T-helper 22 cell (primary cell): ENCODE data around the gene STX8.
"Not testable (repeated sequence)": the region's sequence is repeated elsewhere in the genome, so short reads cannot be mapped to it uniquely, and the experiment has no call there.

ENCODE experiments used
- DNase-seq: peaks from one replicate; pipeline ENCODE4 v3.0.0-alpha.2; 2020; ENCODE audit warnings: low read depth

STX8 gene

GRCh38 chr17:9386401-9386800 lies 189.2 kb downstream of the STX8 start:
- no peak for DNase-seq

GRCh38 chr17:9383826-9384225 lies 191.8 kb downstream of the STX8 start:
- DNase-seq = no peak

DNA sequence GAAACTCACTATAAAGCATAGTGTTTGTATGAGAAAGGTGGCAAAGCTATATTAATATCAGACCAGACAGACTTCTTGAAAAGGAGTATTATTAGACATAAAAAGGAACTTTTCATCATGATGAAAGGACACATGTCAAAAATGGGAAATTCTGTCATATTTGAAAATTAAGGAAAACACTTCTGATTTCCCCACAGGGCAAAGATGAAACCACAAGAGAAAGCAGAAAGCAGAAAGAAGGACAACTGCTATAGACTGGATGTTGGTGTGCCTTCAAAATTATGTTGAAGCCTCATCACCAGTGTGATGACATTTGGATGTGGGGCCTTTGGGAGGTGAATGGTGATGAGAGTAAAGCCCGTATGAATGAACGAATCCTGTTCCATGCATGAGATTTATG lies 193.0 kb downstream of the STX8 start:
- no peak for DNase-seq

DNA sequence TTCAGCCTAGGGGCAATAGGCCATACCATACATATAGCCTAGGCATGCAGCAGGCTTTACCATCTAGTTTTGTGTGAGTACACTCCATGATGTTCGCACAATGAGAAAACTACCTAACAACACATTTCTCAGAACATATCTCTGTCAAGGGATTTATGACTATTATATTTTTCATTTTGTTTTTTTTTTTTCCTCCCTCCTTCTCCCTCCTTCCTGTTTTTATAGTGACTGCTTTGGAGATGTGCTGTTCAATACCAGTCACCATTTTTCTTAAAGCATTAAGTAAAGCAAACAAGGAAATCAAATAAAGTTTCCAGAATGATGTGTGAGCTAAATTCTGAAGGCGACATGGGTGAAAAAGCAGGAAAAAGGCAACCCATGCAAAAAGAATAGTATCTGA lies 194.6 kb downstream of the STX8 start:
- DNase-seq = no peak

GRCh38 chr17:9380361-9380760 lies 195.3 kb downstream of the STX8 start:
- DNase-seq = no peak

- DNase-seq = not testable (repeated sequence)
Observed at GRCh38 chr17:9376177-9376576, 199.4 kb downstream of the STX8 start.

GRCh38 chr17:9371019-9371418 lies 204.6 kb downstream of the STX8 start:
- DNase-seq = no peak

DNA sequence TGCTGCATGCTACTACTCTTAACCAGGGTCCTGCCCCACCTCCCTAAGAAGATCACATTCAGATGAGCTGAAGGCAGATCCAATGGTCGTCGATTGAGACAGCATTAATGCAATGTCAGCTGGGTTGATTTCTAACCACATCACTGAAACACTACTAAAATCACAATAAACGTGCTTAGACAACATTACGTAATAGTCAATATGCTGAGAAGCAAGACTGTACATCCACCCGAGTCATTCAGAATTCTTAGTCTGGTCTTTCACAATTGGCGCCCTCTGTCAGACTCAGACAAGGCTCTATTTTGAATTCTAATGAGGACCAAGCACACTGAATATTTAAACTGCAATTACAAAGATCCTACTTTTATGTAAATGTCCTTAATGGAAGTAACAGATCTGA lies 205.2 kb downstream of the STX8 start:
- no peak for DNase-seq

GRCh38 chr17:9368631-9369030 lies 207.0 kb downstream of the STX8 start:
- no peak for DNase-seq

- no peak for DNase-seq
Observed at GRCh38 chr17:9367156-9367555, 208.5 kb downstream of the STX8 start.

GRCh38 chr17:9364837-9365430 lies 210.7 kb downstream of the STX8 start:
- no peak for DNase-seq

GRCh38 chr17:9363440-9364350 lies 211.9 kb downstream of the STX8 start:
- no peak for DNase-seq

- DNase-seq = no peak
Observed at GRCh38 chr17:9361188-9361955, 214.2 kb downstream of the STX8 start.

DNA sequence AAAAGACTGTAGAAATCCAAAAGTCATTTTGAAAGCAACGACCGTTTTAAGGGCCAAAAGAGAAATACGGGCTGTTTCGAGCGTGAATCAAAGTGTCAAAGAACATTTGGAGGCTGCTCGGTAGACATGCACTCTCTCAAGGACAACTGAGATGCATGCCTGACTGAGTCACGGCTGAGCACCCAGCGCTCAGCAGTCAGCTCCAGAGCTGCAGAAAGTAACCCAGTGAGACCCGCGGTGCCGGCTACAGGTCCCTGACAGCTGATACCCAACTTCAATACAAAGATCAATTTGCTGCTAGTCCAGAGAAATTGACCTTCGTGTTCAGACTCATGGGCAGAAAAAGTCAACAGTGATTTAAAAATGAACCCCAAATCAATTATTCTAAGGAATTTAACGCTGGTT lies 214.9 kb downstream of the STX8 start:
- DNase-seq = no peak

GRCh38 chr17:9356488-9356911 lies 219.1 kb downstream of the STX8 start:
- DNase-seq = no peak

DNA sequence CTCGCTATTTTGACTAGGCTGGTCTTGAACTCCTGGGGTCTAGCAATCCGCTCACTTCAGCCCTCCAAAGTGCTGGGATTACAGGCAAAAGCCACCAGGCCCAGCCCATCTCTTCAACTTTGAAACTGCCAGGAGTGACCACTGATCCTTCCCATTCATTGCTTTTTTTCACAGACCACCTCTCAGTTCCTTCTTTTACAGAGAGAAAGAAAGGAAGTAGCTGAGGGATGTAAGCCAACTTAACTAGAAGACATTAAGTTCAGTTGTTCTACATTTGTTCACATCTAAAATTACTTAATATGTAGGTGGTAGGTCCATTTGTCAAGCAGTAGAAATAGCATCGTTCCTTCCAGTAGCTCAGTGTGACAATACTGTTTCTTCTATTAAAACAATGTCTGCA lies 219.8 kb downstream of the STX8 start:
- no peak for DNase-seq

- not testable (repeated sequence) for DNase-seq
Observed at GRCh38 chr17:9355231-9355630, 220.4 kb downstream of the STX8 start.

DNA sequence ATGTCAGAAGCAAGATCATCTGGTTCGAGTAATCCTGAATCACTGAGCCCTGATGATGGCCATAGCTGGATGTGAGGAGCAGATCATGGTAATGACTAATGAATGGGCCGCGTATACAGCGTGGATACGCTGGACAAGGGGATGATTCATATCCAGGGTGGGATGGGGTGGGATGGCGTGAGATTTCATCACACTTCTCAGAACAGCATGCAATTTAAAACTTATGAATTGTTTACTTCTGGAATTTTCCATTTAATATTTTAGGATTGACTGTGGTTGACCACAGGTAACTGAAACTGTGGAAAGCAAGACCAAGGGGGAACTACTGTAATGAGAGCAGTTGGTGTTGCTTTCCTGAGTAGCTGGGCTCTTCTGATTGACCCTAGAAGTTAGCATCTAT lies 225.5 kb downstream of the STX8 start:
- DNase-seq = no peak

DNA sequence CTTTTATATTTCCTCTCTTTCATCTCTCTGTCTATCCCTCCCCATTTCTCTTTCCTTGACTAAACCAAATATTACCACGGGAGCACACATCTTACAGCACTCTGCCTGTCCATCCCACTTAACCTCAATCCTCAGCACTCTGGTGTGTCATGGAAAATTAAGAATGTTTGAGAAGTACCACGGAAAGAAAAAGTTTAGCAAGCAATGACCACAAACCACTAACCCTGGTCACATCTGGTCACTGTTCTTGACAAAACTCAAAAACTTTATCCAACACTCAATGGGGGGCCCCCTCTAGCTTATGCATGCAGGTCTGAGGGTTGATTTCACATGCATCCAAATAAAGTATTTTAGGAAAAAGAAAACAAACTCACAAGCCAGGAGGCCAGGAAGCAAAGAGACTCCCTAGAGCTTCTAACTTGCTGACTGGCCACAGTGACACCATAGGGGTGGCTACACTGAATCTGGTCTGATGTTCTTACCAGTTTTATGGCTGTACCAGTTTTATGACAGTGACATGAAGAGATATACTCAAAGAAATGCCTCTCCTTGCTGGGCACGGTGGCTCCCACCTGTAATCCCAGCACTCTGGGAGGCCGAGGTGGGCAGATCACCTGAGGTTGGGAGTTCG lies 229.2 kb downstream of the STX8 start:
- DNase-seq = no peak

- DNase-seq = no peak
Observed at GRCh38 chr17:9343516-9343915, 232.1 kb downstream of the STX8 start.

GRCh38 chr17:9342225-9342624 lies 233.4 kb downstream of the STX8 start:
- no peak for DNase-seq

DNA sequence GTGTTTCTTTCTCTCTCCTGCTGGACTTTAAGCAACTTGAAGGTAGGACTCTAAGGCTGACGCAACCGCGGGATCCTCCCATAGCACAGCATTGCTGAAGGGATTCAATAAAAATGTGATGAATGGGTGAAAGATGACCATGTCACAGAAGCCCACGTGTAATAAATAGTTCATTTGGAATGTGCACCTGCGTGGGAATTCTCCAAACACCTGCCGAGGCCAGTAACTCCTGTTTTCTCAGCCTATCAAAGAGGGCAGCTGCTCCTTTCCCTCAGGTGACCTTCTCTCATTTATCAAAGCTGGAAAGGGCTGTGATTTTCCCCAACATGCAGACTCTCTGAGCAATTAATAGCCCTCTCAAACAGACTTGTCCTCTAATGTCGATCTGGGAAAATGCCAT lies 235.7 kb downstream of the STX8 start:
- DNase-seq = no peak
